NOMO-1 treated with DMSO at 0.1 percent for 48 hours (cell line): ENCODE data around the gene GALNT9.

Experiments used
- DNase-seq: peaks from one replicate; lab custom pipeline; 2025; ENCODE audit not compliant: unreplicated experiment; lab: John Stamatoyannopoulos, UW

The GALNT9 gene

GRCh38 chr12:132218527-132218875, 110.9 kb downstream of the GALNT9 start:
- DNase-seq, result no peak

- no peak for DNase-seq
These were observed 111.4 kb downstream of the GALNT9 start for GRCh38 chr12:132217800-132218526.

- DNase-seq, result no peak
These were observed 112.0 kb downstream of the GALNT9 start for GRCh38 chr12:132217371-132217770.

GRCh38 chr12:132216354-132216987, 112.9 kb downstream of the GALNT9 start:
- no peak for DNase-seq

GRCh38 chr12:132215299-132215989, 113.9 kb downstream of the GALNT9 start:
- DNase-seq, result no peak

- DNase-seq, result no peak
These were observed 114.5 kb downstream of the GALNT9 start for GRCh38 chr12:132214891-132215290.

GRCh38 chr12:132214161-132214476, 115.3 kb downstream of the GALNT9 start:
- DNase-seq, result no peak

GRCh38 chr12:132213359-132214160, 115.8 kb downstream of the GALNT9 start:
- DNase-seq, result no peak

GRCh38 chr12:132211816-132212215, 117.6 kb downstream of the GALNT9 start:
- DNase-seq, result no peak

GRCh38 chr12:132211326-132211725, 118.1 kb downstream of the GALNT9 start:
- DNase-seq, result no peak

GRCh38 chr12:132210223-132211055, 119.0 kb downstream of the GALNT9 start:
- DNase-seq, result no peak

- DNase-seq, result no peak
These were observed 119.7 kb downstream of the GALNT9 start for GRCh38 chr12:132209619-132210222.

GRCh38 chr12:132208153-132208823, 121.1 kb downstream of the GALNT9 start:
- DNase-seq, result no peak

GRCh38 chr12:132207083-132207775, 122.2 kb downstream of the GALNT9 start:
- no peak for DNase-seq

- DNase-seq, result no peak
These were observed 123.3 kb downstream of the GALNT9 start for GRCh38 chr12:132206046-132206434.

- DNase-seq, result no peak
These were observed 123.9 kb downstream of the GALNT9 start for GRCh38 chr12:132205271-132206045.

- DNase-seq, result no peak
These were observed 124.6 kb downstream of the GALNT9 start for GRCh38 chr12:132204793-132205270.

- DNase-seq, result no peak
These were observed 125.2 kb downstream of the GALNT9 start for GRCh38 chr12:132204063-132204792.
